Ascending aorta (tissue), 2 donors: ENCODE measurements around the gene TM4SF18. TPM values are rescaled to one million over a fixed set of nuclear protein-coding genes. Genes with fewer than 3 reads are reported as not detected.

Experiments
- DNase-seq, 2 donors: peaks; one replicate each; pipeline ENCODE4 v3.0.0-alpha.2; 2019; ENCODE audit warnings: low spot score in 2 of 2
- H3K27ac ChIP-seq, 2 donors: fragments of 200-600 bp; sonication (generic); one replicate each; pipeline ENCODE4 v1.5.1; 2016 to 2017; ENCODE audit warnings: mild to moderate bottlenecking in 1 of 2
- H3K27me3 ChIP-seq: fragments of 200-600 bp; sonication (generic); one replicate; pipeline ENCODE4 v1.5.1; 2017
- H3K36me3 ChIP-seq, 2 donors: fragments of 200-600 bp; sonication (generic); one replicate each; pipeline ENCODE4 v1.5.1; 2016
- H3K4me1 ChIP-seq, 2 donors: fragments of 200-600 bp; sonication (generic); one replicate each; pipeline ENCODE4 v1.5.1; 2016 to 2017; ENCODE audit warnings: mild to moderate bottlenecking in 1 of 2
- H3K4me3 ChIP-seq, 2 donors: fragments of 200-600 bp; sonication (generic); one replicate each; pipeline ENCODE4 v1.5.1; 2016 to 2017; ENCODE audit warnings: mild to moderate bottlenecking in 1 of 2
- H3K9me3 ChIP-seq, 2 donors: fragments of 200-600 bp; sonication (generic); one replicate each; pipeline ENCODE4 v1.5.1; 2016
- CTCF ChIP-seq, 3 experiments: fragments of 200-600 bp in 2 of 3; fragments of 450-650 bp in 1 of 3; sonication (generic) in 2 of 3; IDR thresholded peaks; one replicate each; pipeline ENCODE4 v1.5.1; 2016 to 2019; ENCODE audit warnings: antibody characterized with exemption in 3 of 3, mild to moderate bottlenecking in 1 of 3, moderate library complexity in 1 of 3
- intact Hi-C: fragments of 100-400 bp; cut with DNase I; formaldehyde crosslinking; loops from one replicate; pipeline ENCODE4 v1.15.1; 2023
- total RNA-seq: library from RNA; depleted of rRNA; stranded (reverse); fragments of >200 nt; gene quantifications from one replicate; pipeline ENCODE4 v1.1.0, GENCODE V29; 2016

The TM4SF18 gene
- total RNA-seq, 1 donor from 2014 or later = 6.2 TPM

- Histone ChIP-seq H3K4me3 (peak overlapping the region; percentile 46 to 66), H3K27me3 (no peaks in the 10 kb centered on the region), H3K27ac (peak overlapping the region; percentile 74 to 83), H3K36me3 (peaks cover 6 to 42% of the 10 kb centered on the region in 2 donors), H3K9me3 (no peaks in the 10 kb centered on the region), H3K4me1 (peaks cover 14 to 57% of the 10 kb centered on the region in 2 donors)
- intact Hi-C loops = loop anchor here (10.0 kb wide), 1 partner anchor 250 kb away; the partner anchor contains the start of gene HPS3
- no peak for TF ChIP-seq CTCF (IDR thresholded peaks at IDR 0.05)
- no peak for DNase-seq
Measured at GRCh38 chr3:149374793-149375500, 41.5 kb upstream of the TM4SF18 start.

GRCh38 chr3:149374391-149374790, 41.0 kb upstream of the TM4SF18 start:
- Histone ChIP-seq H3K4me1 (peaks cover 14 to 60% of the 10 kb centered on the region in 2 donors), H3K27ac (peak overlapping the region in 1 of 2 donors; percentile 74), H3K4me3 (peak overlapping the region; percentile 46 to 66)

GRCh38 chr3:149373235-149374125, 40.0 kb upstream of the TM4SF18 start:
- DNase-seq = no peak
- intact Hi-C loops = loop anchor here (10.0 kb wide), 1 partner anchor 249 kb away; the partner anchor contains the start of gene HPS3
- H3K9me3 ChIP-seq = no peaks in the 10 kb centered on the region
- H3K4me3 ChIP-seq = no peak overlapping the region
- H3K36me3 ChIP-seq = peaks cover 12 to 48% of the 10 kb centered on the region in 2 donors
- H3K27me3 ChIP-seq = no peaks in the 10 kb centered on the region
- H3K4me1 ChIP-seq = peaks cover 11 to 60% of the 10 kb centered on the region in 2 donors
- no peak for TF ChIP-seq CTCF (IDR thresholded peaks at IDR 0.05)
- H3K27ac ChIP-seq = peak overlapping the region; percentile 42 to 54

More at GRCh38 chr3:149374391-149374790, 41.0 kb upstream of the TM4SF18 start:
- no peak for TF ChIP-seq CTCF (IDR thresholded peaks at IDR 0.05)
- no peak for DNase-seq
- Histone ChIP-seq H3K27me3 (no peaks in the 10 kb centered on the region), H3K36me3 (peaks cover 6 to 47% of the 10 kb centered on the region in 2 donors), H3K9me3 (no peaks in the 10 kb centered on the region)
- intact Hi-C loops = loop anchor here (10.0 kb wide), 1 partner anchor 250 kb away; the partner anchor contains the start of gene HPS3

- Histone ChIP-seq H3K27ac (peak overlapping the region; percentile 44 to 58), H3K36me3 (peaks cover 15 to 48% of the 10 kb centered on the region in 2 donors)
Measured at GRCh38 chr3:149371723-149372114, 38.3 kb upstream of the TM4SF18 start.

More at GRCh38 chr3:149371723-149372114, 38.3 kb upstream of the TM4SF18 start:
- no peaks in the 10 kb centered on the region for H3K27me3 ChIP-seq
- H3K4me3 ChIP-seq = no peak overlapping the region
- intact Hi-C loops = loop anchor here (10.0 kb wide), 1 partner anchor 247 kb away; the partner anchor contains the start of gene HPS3
- H3K4me1 ChIP-seq = peaks cover 11 to 56% of the 10 kb centered on the region in 2 donors
- no peak for TF ChIP-seq CTCF (IDR thresholded peaks at IDR 0.05)
- no peaks in the 10 kb centered on the region for H3K9me3 ChIP-seq
- no peak for DNase-seq
